H1 (cell line): ENCODE measurements around the gene RNF8. TPM values are rescaled to one million over a fixed set of nuclear protein-coding genes. Genes with fewer than 3 reads are reported as not detected.

Experiments used
- CTCF ChIA-PET: fragments of 300-600 bp; sonication (Branson Sonifier 250); formaldehyde crosslinking; loops from one replicate; lab custom pipeline; 2021; ENCODE audit not compliant: partially characterized antibody; lab: Charles Lee
- POLR2A ChIA-PET: fragments of 300-600 bp; sonication (Branson Sonifier 250); formaldehyde crosslinking; loops from one replicate; lab custom pipeline; 2021; ENCODE audit warnings: inconsistent platforms; ENCODE audit not compliant: partially characterized antibody; lab: Charles Lee
- DNase-seq, 2 experiments: peaks; one replicate each; pipeline versions ENCODE4 v3.0.0 to v3.0.0-alpha.2; 2010 to 2022; ENCODE audit warnings: low spot score in 2 of 2, low read depth in 1 of 2, mixed read lengths in 1 of 2
- FAIRE-seq: peaks from 2 replicates; lab custom pipeline; 2011; peaks lifted over from hg19 to GRCh38; lab: Jason Lieb, UNC
- H2AFZ ChIP-seq: 2 replicates; pipeline ENCODE4 v1.8.1; 2012; ENCODE audit warnings: low read length, inconsistent platforms
- H2AK5ac ChIP-seq: 2 replicates; pipeline ENCODE4 v1.6.1; 2013; ENCODE audit warnings: low read depth, low read length
- H2BK120ac ChIP-seq: replicated peaks from 2 replicates; pipeline ENCODE3; 2013; ENCODE audit warnings: low read depth, low read length, inconsistent platforms
- H2BK12ac ChIP-seq: 2 replicates; pipeline ENCODE4 v1.6.1; 2013; ENCODE audit warnings: low read depth, low read length
- H2BK15ac ChIP-seq: 2 replicates; pipeline ENCODE4 v1.6.1; 2013; ENCODE audit warnings: low read length
- H2BK20ac ChIP-seq: 2 replicates; pipeline ENCODE4 v1.6.1; 2013; ENCODE audit warnings: low read length
- H2BK5ac ChIP-seq: 2 replicates; pipeline ENCODE4 v1.6.1; 2013; ENCODE audit warnings: low read depth, low read length
- H3K14ac ChIP-seq: 2 replicates; pipeline ENCODE4 v1.6.1; 2013; ENCODE audit warnings: inconsistent platforms; ENCODE audit not compliant: insufficient read length
- H3K18ac ChIP-seq: 2 replicates; pipeline ENCODE4 v1.6.1; 2013; ENCODE audit warnings: low read length; ENCODE audit errors: extremely low read depth
- H3K23ac ChIP-seq: 2 replicates; pipeline ENCODE4 v1.6.1; 2013; ENCODE audit warnings: inconsistent platforms; ENCODE audit not compliant: insufficient read length
- H3K23me2 ChIP-seq: 2 replicates; pipeline ENCODE4 v1.6.1; 2013; ENCODE audit warnings: low read depth, low read length
- H3K27ac ChIP-seq: 2 replicates; pipeline ENCODE4 v1.6.1; 2011; ENCODE audit warnings: low read depth, low read length, inconsistent platforms
- H3K27me3 ChIP-seq, 4 experiments: replicated peaks in 1 of 4; 1 replicate in 1 of 4; 2 replicates in 3 of 4; pipeline versions ENCODE4 v1.6.1 to v1.8.1; 2011 to 2013; ENCODE audit warnings: low read length in 3 of 4, mild to moderate bottlenecking in 3 of 4, inconsistent platforms in 2 of 4, mixed read lengths in 2 of 4, moderate library complexity in 1 of 4; ENCODE audit not compliant: control insufficient read depth in 3 of 4, insufficient read depth in 3 of 4; ENCODE audit errors: extremely low read depth in 1 of 4
- H3K36me3 ChIP-seq, 4 experiments: 2 replicates each; pipeline versions ENCODE4 v1.6.1 to v1.8.1; 2011 to 2013; ENCODE audit warnings: mild to moderate bottlenecking in 4 of 4, low read length in 3 of 4, moderate library complexity in 2 of 4, control low read depth in 1 of 4, inconsistent platforms in 1 of 4; ENCODE audit not compliant: insufficient read depth in 4 of 4, control insufficient read depth in 2 of 4
- H3K4ac ChIP-seq: replicated peaks from 2 replicates; pipeline ENCODE3; 2013; ENCODE audit warnings: low read length, low read depth, mixed read lengths, inconsistent platforms; ENCODE audit not compliant: insufficient read length
- H3K4me1 ChIP-seq, 4 experiments: replicated peaks in 1 of 4; 1 replicate in 1 of 4; 2 replicates in 3 of 4; pipeline versions ENCODE4 v1.6.1 to v1.8.1; 2011 to 2013; ENCODE audit warnings: low read length in 3 of 4, inconsistent platforms in 2 of 4, mixed read lengths in 1 of 4; ENCODE audit not compliant: insufficient read depth in 4 of 4, control insufficient read depth in 3 of 4
- H3K4me2 ChIP-seq, 2 experiments: 2 replicates each; pipeline versions ENCODE4 v1.6.1 to v1.8.1; 2011 to 2013; ENCODE audit warnings: low read depth in 2 of 2, low read length in 2 of 2, control low read depth in 1 of 2, inconsistent platforms in 1 of 2, mild to moderate bottlenecking in 1 of 2; ENCODE audit not compliant: insufficient read depth in 1 of 2
- H3K4me3 ChIP-seq, 4 experiments: fragments of 200-600, 300-600 bp in 1 of 4; sonication (generic), shearing (Covaris generic), sonication (Bioruptor Twin) in 1 of 4; 2 replicates each; pipeline versions ENCODE4 v1.5.1 to v1.8.1; 2011 to 2016; ENCODE audit warnings: low read length in 4 of 4, low read depth in 3 of 4, control low read depth in 2 of 4, inconsistent platforms in 2 of 4, mild to moderate bottlenecking in 2 of 4, mixed read lengths in 1 of 4, moderate library complexity in 1 of 4; ENCODE audit not compliant: insufficient read depth in 2 of 4; ENCODE audit errors: extremely low read depth in 1 of 4
- H3K56ac ChIP-seq: replicated peaks from 2 replicates; pipeline ENCODE3; 2013; ENCODE audit warnings: low read depth, mild to moderate bottlenecking, mixed read lengths, low read length, inconsistent platforms; ENCODE audit not compliant: insufficient read length
- H3K79me1 ChIP-seq: 2 replicates; pipeline ENCODE4 v1.6.1; 2013; ENCODE audit warnings: low read depth, low read length, control low read depth
- H3K79me2 ChIP-seq, 2 experiments: 2 replicates each; pipeline versions ENCODE4 v1.6.1 to v1.8.1; 2012 to 2013; ENCODE audit warnings: low read length in 2 of 2, mild to moderate bottlenecking in 2 of 2, inconsistent platforms in 1 of 2; ENCODE audit not compliant: insufficient read depth in 2 of 2, control insufficient read depth in 1 of 2
- H3K9ac ChIP-seq, 4 experiments: replicated peaks in 1 of 4; 1 replicate in 1 of 4; 2 replicates in 3 of 4; pipeline versions ENCODE4 v1.6.1 to v1.8.1; 2011 to 2013; ENCODE audit warnings: low read depth in 3 of 4, low read length in 3 of 4, control low read depth in 2 of 4, mild to moderate bottlenecking in 2 of 4, moderate library complexity in 2 of 4, inconsistent platforms in 1 of 4; ENCODE audit errors: extremely low read depth in 1 of 4
- H3K9me3 ChIP-seq, 2 experiments: 2 replicates each; pipeline versions ENCODE4 v1.6.1 to v1.8.1; 2012 to 2013; ENCODE audit warnings: mild to moderate bottlenecking in 2 of 2, moderate library complexity in 2 of 2, control low read depth in 1 of 2, inconsistent platforms in 1 of 2, low read depth in 1 of 2, low read length in 1 of 2, mixed read lengths in 1 of 2; ENCODE audit not compliant: insufficient read depth in 2 of 2
- H4K20me1 ChIP-seq, 2 experiments: replicated peaks in 1 of 2; 2 replicates each; pipeline versions ENCODE3 to v1.8.1; 2011 to 2013; ENCODE audit warnings: inconsistent platforms in 2 of 2, low read length in 2 of 2, mild to moderate bottlenecking in 1 of 2; ENCODE audit not compliant: insufficient read depth in 2 of 2, control insufficient read depth in 1 of 2
- H4K5ac ChIP-seq: 2 replicates; pipeline ENCODE4 v1.6.1; 2013; ENCODE audit warnings: low read length, low read depth, mixed read lengths, inconsistent platforms; ENCODE audit not compliant: insufficient read length
- H4K8ac ChIP-seq: 2 replicates; pipeline ENCODE4 v1.8.0; 2013; ENCODE audit warnings: mild to moderate bottlenecking, moderate library complexity, low read length, inconsistent platforms; ENCODE audit not compliant: insufficient read depth; ENCODE audit errors: extremely low read depth
- H4K91ac ChIP-seq: replicated peaks from 2 replicates; pipeline ENCODE3; 2013; ENCODE audit warnings: low read length, mixed read lengths, inconsistent platforms; ENCODE audit not compliant: insufficient read length
- BACH1 ChIP-seq: IDR thresholded peaks from 2 replicates; pipeline ENCODE4 v1.6.1; 2012; ENCODE audit warnings: low read length, improper control_type of control experiment
- CTCF ChIP-seq, 3 experiments: IDR thresholded peaks; 1 replicate in 2 of 3; 2 replicates in 1 of 3; pipeline versions ENCODE4 v1.5.1 to v1.6.1; 2011; ENCODE audit warnings: low read length in 3 of 3, mild to moderate bottlenecking in 3 of 3, inconsistent platforms in 2 of 3, low read depth in 1 of 3, moderate library complexity in 1 of 3; ENCODE audit not compliant: insufficient read depth in 1 of 3; ENCODE audit errors: control extremely low read depth in 1 of 3
- KDM1A ChIP-seq: fragments of 200-600, 300-600 bp; sonication (generic); IDR thresholded peaks from 2 replicates; pipeline ENCODE4 v1.7.1; 2016; ENCODE audit warnings: mild to moderate bottlenecking, low read length, borderline replicate concordance
- MAX ChIP-seq: IDR thresholded peaks from 2 replicates; pipeline ENCODE4 v1.6.1; 2012; ENCODE audit warnings: inconsistent platforms
- NANOG ChIP-seq: IDR thresholded peaks from 2 replicates; pipeline ENCODE4 v1.6.1; 2011; ENCODE audit warnings: low read length, low read depth, mild to moderate bottlenecking, inconsistent platforms; ENCODE audit not compliant: insufficient read depth, poor library complexity, severe bottlenecking
- POU5F1 ChIP-seq: IDR thresholded peaks from 2 replicates; pipeline ENCODE4 v1.6.1; 2011; ENCODE audit warnings: low read depth, mild to moderate bottlenecking, low read length, moderate library complexity
- SIX5 ChIP-seq: IDR thresholded peaks from 2 replicates; pipeline ENCODE4 v1.6.1; 2011; ENCODE audit warnings: mild to moderate bottlenecking, low read depth, low read length
- SP4 ChIP-seq: IDR thresholded peaks from 2 replicates; pipeline ENCODE4 v1.6.1; 2012; ENCODE audit warnings: low read length, inconsistent platforms
- TCF12 ChIP-seq: IDR thresholded peaks from 2 replicates; pipeline ENCODE4 v1.6.1; 2011; ENCODE audit warnings: low read depth, mild to moderate bottlenecking, low read length
- WGBS, 2 experiments: shearing (Covaris generic) in 1 of 2; methylation state at CpG; one replicate each; pipeline versions ENCODE4 v1.1.6 to v1.1.7; 2013 to 2015; ENCODE audit warnings: low lambda C conversion rate in 2 of 2, mixed read lengths in 2 of 2, inconsistent platforms in 1 of 2, low coverage in 1 of 2, missing lambda C conversion rate in 1 of 2; ENCODE audit not compliant: insufficient replicate concordance in 2 of 2, insufficient coverage in 1 of 2, insufficient read length in 1 of 2; ENCODE audit errors: extremely low coverage in 1 of 2, missing lambda C conversion rate in 1 of 2; 5-methylcytosine and 5-hydroxymethylcytosine counted together
- polyA plus RNA-seq, 7 experiments: library from polyadenylated mRNA; depleted of rRNA in 3 of 7; stranded (reverse) in 5 of 7; unstranded in 2 of 7; fragments of >200 nt in 5 of 7; fragments of 200-250 nt in 2 of 7; gene quantifications; 1 replicate in 5 of 7; 2 replicates in 1 of 7; 4 replicates in 1 of 7; pipeline versions ENCODE4 v1.2.1 to v1.2.3, GENCODE V29; 2011 to 2013; ENCODE audit warnings: missing spikeins in 2 of 7, mixed read lengths in 2 of 7
- total RNA-seq: library from RNA; stranded (reverse); fragmentation: NEBNext Ultra II Directional; extraction: Animal tissue kit (Norgen Biotek cat#: 25700); gene quantifications from 2 replicates; pipeline ENCODE4 v1.2.1, GENCODE V29; 2021

RNF8 gene
- total and polyA plus RNA-seq, 2 of the 8 experiments (the other 6 are each of a cell fraction or from before 2014, with no cell fraction given): 20.3 to 44.7 TPM

GRCh38 chr6:37347177-37347576 is 6.6 kb upstream of the RNF8 start:
- no peaks in the 10 kb centered on the region for H3K79me2 ChIP-seq
- no peak overlapping the region for H3K4me3 ChIP-seq
- no peak overlapping the region for H4K91ac ChIP-seq
- no peak overlapping the region for H2BK12ac ChIP-seq
- 90% methylated on average over 3 of the region's 3 CpGs; no CpG with 5 or more reads in 1 of the 2 experiments for WGBS, 2 experiments
- CTCF ChIA-PET: no interaction called here
- H3K36me3 ChIP-seq: no peaks in the 10 kb centered on the region
- TF ChIP-seq TCF12 (no peak), KDM1A (no peak), SP4 (no peak), MAX (no peak), POU5F1 (no peak), CTCF (IDR thresholded peaks at IDR 0.05; ENCODE audit: control extremely low read depth in 1 of 3, insufficient read depth in 1 of 3, low read depth in 1 of 3, low read length in 3 of 3) (no peak), NANOG (no peak), SIX5 (no peak), BACH1 (no peak)
- H4K20me1 ChIP-seq: no peaks in the 10 kb centered on the region
- H3K18ac ChIP-seq: no peak overlapping the region
- no peak overlapping the region for H3K27ac ChIP-seq
- H2BK5ac ChIP-seq: no peak overlapping the region
- H3K4me1 ChIP-seq: no peaks in the 10 kb centered on the region
- no peak overlapping the region for H4K5ac ChIP-seq
- no peak overlapping the region for H2BK20ac ChIP-seq
- H3K9ac ChIP-seq: no peak overlapping the region
- no peak overlapping the region for H3K4me2 ChIP-seq
- H3K56ac ChIP-seq: no peak overlapping the region
- no peak overlapping the region for H3K14ac ChIP-seq
- FAIRE-seq: no peak
- H2BK15ac ChIP-seq: no peak overlapping the region
- DNase-seq: no peak
- H4K8ac ChIP-seq: no peak overlapping the region
- no peaks in the 10 kb centered on the region for H3K23me2 ChIP-seq
- H3K9me3 ChIP-seq: no peaks in the 10 kb centered on the region
- no peak overlapping the region for H3K23ac ChIP-seq
- no peak overlapping the region for H2AFZ ChIP-seq
- POLR2A ChIA-PET: no interaction called here
- no peaks in the 10 kb centered on the region for H3K79me1 ChIP-seq
- H3K27me3 ChIP-seq: no peaks in the 10 kb centered on the region; a peak in 2 of 7 replicates
- no peak overlapping the region for H3K4ac ChIP-seq
- H2AK5ac ChIP-seq: no peak overlapping the region
- H2BK120ac ChIP-seq: no peak overlapping the region
